Tibial artery (tissue), 4 donors: ENCODE measurements around the gene SLC9C1.

ENCODE experiments used
- DNase-seq, 2 donors: peaks; one replicate each; pipeline ENCODE4 v3.0.0-alpha.2; 2019
- H3K27ac ChIP-seq, 2 donors: fragments of 200-600 bp; sonication (generic) in 1 of 2; 1 replicate in 1 of 2; 2 replicates in 1 of 2; pipeline ENCODE4 v1.5.1; 2018 to 2019; ENCODE audit warnings: mild to moderate bottlenecking in 1 of 2
- H3K27me3 ChIP-seq, 2 donors: fragments of 200-600 bp; sonication (generic) in 1 of 2; one replicate each; pipeline versions ENCODE4 v1.5.1 to v1.6.0; 2016 to 2019
- H3K36me3 ChIP-seq, 3 donors: fragments of 200-600 bp; sonication (generic) in 2 of 3; one replicate each; pipeline ENCODE4 v1.5.1; 2016 to 2019; ENCODE audit warnings: mild to moderate bottlenecking in 2 of 3
- H3K4me1 ChIP-seq, 4 donors: fragments of 200-600 bp; sonication (generic) in 2 of 4; 1 replicate in 3 of 4; 2 replicates in 1 of 4; pipeline ENCODE4 v1.5.1; 2016 to 2019
- H3K4me3 ChIP-seq, 2 donors: fragments of 200-600 bp; sonication (generic) in 1 of 2; 1 replicate in 1 of 2; 2 replicates in 1 of 2; pipeline ENCODE4 v1.5.1; 2018 to 2019; ENCODE audit warnings: mild to moderate bottlenecking in 2 of 2
- H3K9me3 ChIP-seq, 3 donors: fragments of 200-600 bp; sonication (generic) in 1 of 3; one replicate each; pipeline ENCODE4 v1.5.1; 2016 to 2019
- CTCF ChIP-seq, 2 experiments: fragments of 200-600 bp in 1 of 2; fragments of 450-650 bp in 1 of 2; IDR thresholded peaks; one replicate each; pipeline ENCODE4 v1.5.1; 2017 to 2019; ENCODE audit warnings: antibody characterized with exemption in 2 of 2, mild to moderate bottlenecking in 1 of 2, moderate library complexity in 1 of 2
- intact Hi-C: fragments of 100-400 bp; cut with DNase I; formaldehyde crosslinking; loops from one replicate; pipeline ENCODE4 v1.15.0; 2023; ENCODE audit warnings: low total_unique reads

SLC9C1 gene

GRCh38 chr3:112097378-112097777 is 196.6 kb downstream of the SLC9C1 start:
- intact Hi-C loops, result no loop called here
- no peak for DNase-seq
- no peaks in the 10 kb centered on the region for H3K36me3 ChIP-seq
- H3K4me1 ChIP-seq, result peaks cover 0 to 26% (median 4%) of the 10 kb centered on the region in 4 donors
- TF ChIP-seq CTCF (IDR thresholded peaks at IDR 0.05), result no peak
- no peaks in the 10 kb centered on the region for H3K9me3 ChIP-seq
- no peak overlapping the region for H3K4me3 ChIP-seq
- H3K27ac ChIP-seq, result no peak overlapping the region
- H3K27me3 ChIP-seq, result no peaks in the 10 kb centered on the region

- Histone ChIP-seq H3K9me3 (no peaks in the 10 kb centered on the region), H3K4me3 (no peak overlapping the region)
- intact Hi-C loops, result no loop called here
Observed at GRCh38 chr3:112096176-112096575, 197.8 kb downstream of the SLC9C1 start.

GRCh38 chr3:112095731-112096130 is 198.3 kb downstream of the SLC9C1 start:
- no peak for DNase-seq
- Histone ChIP-seq H3K27me3 (no peaks in the 10 kb centered on the region), H3K4me1 (peaks cover 0 to 27% (median 4%) of the 10 kb centered on the region in 4 donors), H3K27ac (no peak overlapping the region), H3K4me3 (no peak overlapping the region), H3K9me3 (no peaks in the 10 kb centered on the region), H3K36me3 (no peaks in the 10 kb centered on the region)
- intact Hi-C loops, result no loop called here
- no peak for TF ChIP-seq CTCF (IDR thresholded peaks at IDR 0.05)

More at GRCh38 chr3:112096176-112096575, 197.8 kb downstream of the SLC9C1 start:
- H3K4me1 ChIP-seq, result peaks cover 0 to 27% (median 4%) of the 10 kb centered on the region in 4 donors
- no peak for TF ChIP-seq CTCF (IDR thresholded peaks at IDR 0.05)
- no peaks in the 10 kb centered on the region for H3K27me3 ChIP-seq
- no peak for DNase-seq
- no peak overlapping the region for H3K27ac ChIP-seq
- no peaks in the 10 kb centered on the region for H3K36me3 ChIP-seq

- H3K4me3 ChIP-seq, result no peak overlapping the region
- no peaks in the 10 kb centered on the region for H3K9me3 ChIP-seq
- no peaks in the 10 kb centered on the region for H3K36me3 ChIP-seq
- intact Hi-C loops, result no loop called here
- H3K27ac ChIP-seq, result no peak overlapping the region
- no peaks in the 10 kb centered on the region for H3K27me3 ChIP-seq
- peaks cover 0 to 20% (median 4%) of the 10 kb centered on the region in 4 donors for H3K4me1 ChIP-seq
- no peak for DNase-seq
- no peak for TF ChIP-seq CTCF (IDR thresholded peaks at IDR 0.05)
Observed at GRCh38 chr3:112093180-112093522, 200.9 kb downstream of the SLC9C1 start.

- Histone ChIP-seq H3K27me3 (no peaks in the 10 kb centered on the region), H3K4me3 (no peak overlapping the region), H3K4me1 (peaks cover 0 to 18% (median 4%) of the 10 kb centered on the region in 4 donors), H3K36me3 (no peaks in the 10 kb centered on the region), H3K27ac (no peak overlapping the region), H3K9me3 (no peaks in the 10 kb centered on the region)
- TF ChIP-seq CTCF (IDR thresholded peaks at IDR 0.05), result no peak
- intact Hi-C loops, result no loop called here
- DNase-seq, result no peak
Observed at GRCh38 chr3:112092496-112093179, 201.4 kb downstream of the SLC9C1 start.
